NB4 (cell line): ENCODE measurements around the gene FTCD.

Experiments
- POLR2A ChIP-seq: IDR thresholded peaks from 2 replicates; pipeline ENCODE4 v1.6.1; 2011; ENCODE audit warnings: mild to moderate bottlenecking; ENCODE audit not compliant: insufficient read length; ENCODE audit errors: extremely low read depth
- TF ChIP-seq, protein P1 (sequence below): IDR thresholded peaks from one replicate; pipeline ENCODE4 v1.5.1; 2012; ENCODE audit warnings: low read depth, low read length

DNA sequence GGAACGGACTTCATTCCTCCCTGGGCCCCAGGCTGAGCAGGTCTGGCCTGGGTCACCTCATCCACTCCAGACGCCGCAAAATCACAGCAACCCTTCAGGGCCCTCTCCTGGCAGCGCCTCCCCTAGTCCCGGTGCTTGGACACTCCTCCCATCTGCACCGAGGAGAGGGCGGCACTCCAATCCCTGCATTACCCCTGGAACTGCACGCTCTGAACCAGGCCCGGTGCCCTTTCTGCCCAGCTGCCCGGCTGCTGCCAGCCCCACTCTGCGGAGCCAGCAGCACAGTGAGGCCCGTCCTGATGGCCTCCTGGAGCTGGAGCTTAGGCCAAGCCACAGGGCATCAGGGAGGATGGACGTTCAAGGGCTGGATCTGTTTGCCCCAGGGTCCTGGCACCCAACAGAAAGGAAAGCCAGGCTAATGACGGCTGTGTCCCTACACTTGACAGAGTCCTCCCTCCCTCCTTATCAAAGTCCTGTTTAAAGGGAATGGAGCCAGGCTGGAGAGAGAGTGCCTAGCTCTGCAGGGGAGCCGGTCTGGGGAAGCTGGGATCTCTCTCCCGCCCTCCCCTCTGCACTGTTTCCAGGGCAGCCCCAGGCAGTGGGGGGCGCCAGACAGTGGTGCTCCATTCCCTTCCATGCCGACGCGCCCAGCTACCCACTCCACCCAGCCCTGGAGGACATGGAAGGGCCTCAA, 44.7 kb downstream of the FTCD start:
- TF ChIP-seq POLR2A, result no peak
- TF ChIP-seq, protein P1, sequence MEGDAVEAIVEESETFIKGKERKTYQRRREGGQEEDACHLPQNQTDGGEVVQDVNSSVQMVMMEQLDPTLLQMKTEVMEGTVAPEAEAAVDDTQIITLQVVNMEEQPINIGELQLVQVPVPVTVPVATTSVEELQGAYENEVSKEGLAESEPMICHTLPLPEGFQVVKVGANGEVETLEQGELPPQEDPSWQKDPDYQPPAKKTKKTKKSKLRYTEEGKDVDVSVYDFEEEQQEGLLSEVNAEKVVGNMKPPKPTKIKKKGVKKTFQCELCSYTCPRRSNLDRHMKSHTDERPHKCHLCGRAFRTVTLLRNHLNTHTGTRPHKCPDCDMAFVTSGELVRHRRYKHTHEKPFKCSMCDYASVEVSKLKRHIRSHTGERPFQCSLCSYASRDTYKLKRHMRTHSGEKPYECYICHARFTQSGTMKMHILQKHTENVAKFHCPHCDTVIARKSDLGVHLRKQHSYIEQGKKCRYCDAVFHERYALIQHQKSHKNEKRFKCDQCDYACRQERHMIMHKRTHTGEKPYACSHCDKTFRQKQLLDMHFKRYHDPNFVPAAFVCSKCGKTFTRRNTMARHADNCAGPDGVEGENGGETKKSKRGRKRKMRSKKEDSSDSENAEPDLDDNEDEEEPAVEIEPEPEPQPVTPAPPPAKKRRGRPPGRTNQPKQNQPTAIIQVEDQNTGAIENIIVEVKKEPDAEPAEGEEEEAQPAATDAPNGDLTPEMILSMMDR, result no peak
